Smooth muscle cell (in vitro differentiated cells): Measurements from ENCODE around the gene TMEM117. TPM values are rescaled to one million over a fixed set of nuclear protein-coding genes. Genes with fewer than 3 reads are reported as not detected.

Experiments used
- DNase-seq: peaks from one replicate; lab custom pipeline; 2025; ENCODE audit not compliant: unreplicated experiment; lab: John Stamatoyannopoulos, UW
- H2AFZ ChIP-seq: fragments of 200-600 bp; sonication (generic); 2 replicates; pipeline ENCODE4 v1.6.0; 2016; ENCODE audit warnings: antibody characterized with exemption, low read depth, mild to moderate bottlenecking
- H3F3A ChIP-seq: fragments of 200-600 bp; sonication (generic); 2 replicates; pipeline ENCODE4 v1.6.0; 2017; ENCODE audit warnings: antibody characterized with exemption, low read depth
- H3K27ac ChIP-seq: fragments of 200-600 bp; sonication (generic); 2 replicates; pipeline ENCODE4 v1.5.1; 2016; ENCODE audit warnings: low read depth, mild to moderate bottlenecking
- H3K27me3 ChIP-seq: fragments of 200-600 bp; sonication (generic); 2 replicates; pipeline ENCODE4 v1.6.1; 2016; ENCODE audit warnings: low read depth, mild to moderate bottlenecking
- H3K36me3 ChIP-seq: fragments of 200-600 bp; sonication (generic); 2 replicates; pipeline ENCODE4 v1.5.1; 2016; ENCODE audit warnings: low read depth
- H3K4me1 ChIP-seq: fragments of 200-600 bp; sonication (generic); 2 replicates; pipeline ENCODE4 v1.5.1; 2016; ENCODE audit warnings: low read depth
- H3K4me2 ChIP-seq: fragments of 200-600 bp; sonication (generic); 2 replicates; pipeline ENCODE4 v1.6.0; 2016; ENCODE audit warnings: mild to moderate bottlenecking
- H3K4me3 ChIP-seq: fragments of 200-600 bp; sonication (generic); 2 replicates; pipeline ENCODE4 v1.5.1; 2016; ENCODE audit warnings: mild to moderate bottlenecking
- H3K79me2 ChIP-seq: fragments of 200-600 bp; sonication (generic); 2 replicates; pipeline ENCODE4 v1.6.0; 2016; ENCODE audit warnings: low read depth, mild to moderate bottlenecking
- H3K9ac ChIP-seq: fragments of 200-600 bp; sonication (generic); 2 replicates; pipeline ENCODE4 v1.6.0; 2016; ENCODE audit warnings: low read depth
- H3K9me3 ChIP-seq: fragments of 200-600 bp; sonication (generic); replicated peaks from 2 replicates; pipeline ENCODE4 v1.5.1; 2016; ENCODE audit warnings: low read depth
- H4K20me1 ChIP-seq: fragments of 200-600 bp; sonication (generic); 2 replicates; pipeline ENCODE4 v1.6.0; 2016; ENCODE audit warnings: low read depth
- CTCF ChIP-seq: fragments of 200-600 bp; sonication (generic); IDR thresholded peaks from 2 replicates; pipeline ENCODE4 v1.5.1; 2017; ENCODE audit warnings: borderline replicate concordance, mild to moderate bottlenecking, antibody characterized with exemption; ENCODE audit not compliant: insufficient read depth, poor library complexity, severe bottlenecking
- WGBS: methylation state at CpG from one replicate; pipeline ENCODE4 v1.1.7; 2016; ENCODE audit warnings: low lambda C conversion rate; 5-methylcytosine and 5-hydroxymethylcytosine counted together
- polyA plus RNA-seq: library from polyadenylated mRNA; unstranded; fragments of >200 nt; fragmentation: Nextera tagmentation; extraction: Ambion mirVana; gene quantifications from 2 replicates; pipeline ENCODE4 v1.2.1, GENCODE V29; 2016
- total RNA-seq: library from RNA; depleted of rRNA; stranded (reverse); fragments of >200 nt; gene quantifications from 2 replicates; pipeline ENCODE4 v1.2.3, GENCODE V29; 2014

The TMEM117 gene
- total and polyA plus RNA-seq, 2 experiments from 2014 or later, result 13.0 to 38.9 TPM

- 79% methylated on average over 3 of the region's 3 CpGs for WGBS
- no peak overlapping the region for H3K27ac ChIP-seq
Observed at GRCh38 chr12:44397631-44398030, 561.8 kb downstream of the TMEM117 start.

GRCh38 chr12:44403185-44403584 lies 567.3 kb downstream of the TMEM117 start:
- Histone ChIP-seq H3F3A (no peaks in the 10 kb centered on the region), H3K4me1 (no peaks in the 10 kb centered on the region), H3K27ac (no peak overlapping the region), H3K4me2 (no peak overlapping the region), H3K27me3 (peaks cover 16% of the 10 kb centered on the region), H3K9me3 (no peaks in the 10 kb centered on the region), H4K20me1 (no peaks in the 10 kb centered on the region), H3K36me3 (no peaks in the 10 kb centered on the region), H3K4me3 (no peak overlapping the region), H3K9ac (no peak overlapping the region), H2AFZ (no peak overlapping the region), H3K79me2 (no peaks in the 10 kb centered on the region)
- 60% methylated on average over 2 of the region's 2 CpGs for WGBS
- DNase-seq, result no peak
- no peak for TF ChIP-seq CTCF

More at GRCh38 chr12:44397631-44398030, 561.8 kb downstream of the TMEM117 start:
- Histone ChIP-seq H3K9ac (no peak overlapping the region), H3K4me2 (no peak overlapping the region), H3K4me3 (no peak overlapping the region), H3K4me1 (no peaks in the 10 kb centered on the region), H2AFZ (no peak overlapping the region), H3K27me3 (no peaks in the 10 kb centered on the region), H3K36me3 (no peaks in the 10 kb centered on the region), H4K20me1 (no peaks in the 10 kb centered on the region), H3K79me2 (no peaks in the 10 kb centered on the region), H3K9me3 (no peaks in the 10 kb centered on the region), H3F3A (no peaks in the 10 kb centered on the region)
- DNase-seq, result no peak
- no peak for TF ChIP-seq CTCF

- Histone ChIP-seq H3K4me2 (no peak overlapping the region), H3K36me3 (no peaks in the 10 kb centered on the region), H3K4me3 (no peak overlapping the region), H3F3A (no peaks in the 10 kb centered on the region), H4K20me1 (no peaks in the 10 kb centered on the region), H2AFZ (no peak overlapping the region), H3K27ac (no peak overlapping the region), H3K27me3 (peaks cover 16% of the 10 kb centered on the region), H3K9ac (no peak overlapping the region), H3K9me3 (no peaks in the 10 kb centered on the region), H3K4me1 (no peaks in the 10 kb centered on the region), H3K79me2 (no peaks in the 10 kb centered on the region)
- no peak for DNase-seq
- no peak for TF ChIP-seq CTCF
- WGBS, result 30% methylated on average over 4 of the region's 4 CpGs
Observed at GRCh38 chr12:44405297-44405696, 569.4 kb downstream of the TMEM117 start.

GRCh38 chr12:44422559-44422958 lies 586.7 kb downstream of the TMEM117 start:
- Histone ChIP-seq H3K9me3 (no peaks in the 10 kb centered on the region), H3K36me3 (no peaks in the 10 kb centered on the region), H4K20me1 (no peaks in the 10 kb centered on the region), H3K4me3 (no peak overlapping the region), H3K4me2 (no peak overlapping the region), H3K9ac (no peak overlapping the region), H3K4me1 (no peaks in the 10 kb centered on the region), H3K79me2 (no peaks in the 10 kb centered on the region), H3K27ac (no peak overlapping the region), H3K27me3 (no peaks in the 10 kb centered on the region), H2AFZ (no peak overlapping the region), H3F3A (no peaks in the 10 kb centered on the region)
- WGBS, result 96% methylated on average over 1 of the region's 1 CpG
- TF ChIP-seq CTCF, result no peak
- no peak for DNase-seq
